ENCODE measurements around the gene KIRREL1. TPM values are rescaled to one million over a fixed set of nuclear protein-coding genes. Genes with fewer than 3 reads are reported as not detected.

Gene KIRREL1
- total RNA-seq, 1 experiment from 2014 or later, result 211 TPM

DNA sequence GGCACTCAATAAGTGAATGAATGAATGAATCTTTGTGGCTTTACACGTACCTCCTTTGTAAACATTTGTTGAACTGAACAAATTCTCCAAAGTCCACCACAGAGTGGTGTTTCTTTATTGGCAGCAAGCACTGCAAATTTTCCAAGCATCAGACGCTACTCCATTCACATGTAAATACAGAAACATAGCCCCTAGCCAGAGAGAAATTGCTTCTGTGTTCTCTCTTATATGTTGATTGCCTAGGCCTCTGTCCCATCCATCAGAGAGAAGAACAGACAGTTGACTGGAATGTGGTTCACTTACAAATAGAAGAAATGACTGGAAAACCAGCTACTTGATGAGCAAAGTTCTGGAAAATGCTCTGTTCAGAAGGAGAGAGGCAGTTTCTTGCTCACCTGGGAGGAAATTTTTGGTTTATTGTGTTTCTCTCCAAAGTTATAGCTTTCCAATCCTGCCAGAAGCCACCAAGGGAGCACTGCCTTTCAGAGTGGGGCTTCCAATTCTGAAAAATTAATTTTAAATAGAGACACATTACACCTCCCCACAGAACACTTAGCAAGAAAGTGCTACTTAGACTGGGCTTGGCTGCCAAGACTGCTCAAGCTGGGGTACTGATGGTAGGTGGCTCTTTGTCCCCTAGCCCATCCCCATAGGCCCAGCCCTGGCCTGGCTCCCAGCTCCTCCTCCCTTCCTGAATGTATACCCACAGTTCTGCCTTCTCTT is 18.1 kb upstream of the KIRREL1 start:
- intact Hi-C loops (cut with micrococcal nuclease; ENCODE audit: unreplicated experiment), result no loop called here
- no peaks in the 10 kb centered on the region for H3K27me3 ChIP-seq (replicated peaks; ENCODE audit: insufficient read depth, low read depth, low read length, poor library complexity)
- POLR2A ChIA-PET (ENCODE audit: low non-redundant PET), result no interaction called here
- CTCF ChIA-PET, result no interaction called here
- H3K36me3 ChIP-seq (ENCODE audit: insufficient read depth, low read length, poor library complexity, severe bottlenecking), result no peaks in the 10 kb centered on the region
- DNase-seq (ENCODE audit: low spot score), result no peak
- peak overlapping the region; percentile 67 for H3K27ac ChIP-seq (ENCODE audit: low read depth, low read length, poor library complexity, severe bottlenecking)
- peaks cover 31% of the 10 kb centered on the region for H3K4me1 ChIP-seq (ENCODE audit: insufficient read depth, low read length, poor library complexity, severe bottlenecking)
- no peak overlapping the region for H3K4me3 ChIP-seq (ENCODE audit: low read depth, low read length, poor library complexity, severe bottlenecking)
- peaks cover 7% of the 10 kb centered on the region for H3K9me3 ChIP-seq (ENCODE audit: low read depth, low read length, poor library complexity, severe bottlenecking)
- TF ChIP-seq EZH2 (IDR thresholded peaks at IDR 0.05; ENCODE audit: borderline replicate concordance, low read depth, low read length, poor library complexity, severe bottlenecking), result no peak
- TF ChIP-seq, protein P1, sequence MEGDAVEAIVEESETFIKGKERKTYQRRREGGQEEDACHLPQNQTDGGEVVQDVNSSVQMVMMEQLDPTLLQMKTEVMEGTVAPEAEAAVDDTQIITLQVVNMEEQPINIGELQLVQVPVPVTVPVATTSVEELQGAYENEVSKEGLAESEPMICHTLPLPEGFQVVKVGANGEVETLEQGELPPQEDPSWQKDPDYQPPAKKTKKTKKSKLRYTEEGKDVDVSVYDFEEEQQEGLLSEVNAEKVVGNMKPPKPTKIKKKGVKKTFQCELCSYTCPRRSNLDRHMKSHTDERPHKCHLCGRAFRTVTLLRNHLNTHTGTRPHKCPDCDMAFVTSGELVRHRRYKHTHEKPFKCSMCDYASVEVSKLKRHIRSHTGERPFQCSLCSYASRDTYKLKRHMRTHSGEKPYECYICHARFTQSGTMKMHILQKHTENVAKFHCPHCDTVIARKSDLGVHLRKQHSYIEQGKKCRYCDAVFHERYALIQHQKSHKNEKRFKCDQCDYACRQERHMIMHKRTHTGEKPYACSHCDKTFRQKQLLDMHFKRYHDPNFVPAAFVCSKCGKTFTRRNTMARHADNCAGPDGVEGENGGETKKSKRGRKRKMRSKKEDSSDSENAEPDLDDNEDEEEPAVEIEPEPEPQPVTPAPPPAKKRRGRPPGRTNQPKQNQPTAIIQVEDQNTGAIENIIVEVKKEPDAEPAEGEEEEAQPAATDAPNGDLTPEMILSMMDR (conservative IDR thresholded peaks at IDR 0.05; ENCODE audit: low read depth, low read length), result no peak
- BruUV-seq (replicated peaks), result no TSS peak

DNA sequence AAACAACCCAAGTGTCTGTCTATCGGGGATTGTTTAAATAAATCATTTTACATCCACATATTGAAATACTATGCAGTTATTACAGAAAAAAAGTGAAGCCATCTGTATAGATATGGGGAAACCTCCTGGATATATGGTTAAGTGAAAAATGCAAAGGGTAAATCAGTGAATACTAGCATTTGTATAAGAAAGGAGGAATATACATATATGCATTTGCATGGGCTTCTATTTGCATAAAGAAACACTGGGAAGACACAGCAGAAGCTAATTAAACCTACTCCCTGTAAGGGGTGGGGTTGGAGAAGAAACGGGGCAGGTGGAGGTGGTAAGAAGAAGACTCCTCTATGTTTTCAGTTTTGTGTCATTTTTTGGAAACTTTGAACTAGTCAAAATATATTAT is 16.6 kb upstream of the KIRREL1 start:
- BruUV-seq (replicated peaks), result no TSS peak
- no peak overlapping the region for H3K4me3 ChIP-seq (ENCODE audit: low read depth, low read length, poor library complexity, severe bottlenecking)
- ChIA-PET CTCF (no interaction called here), POLR2A (ENCODE audit: low non-redundant PET) (no interaction called here)
- H3K36me3 ChIP-seq (ENCODE audit: insufficient read depth, low read length, poor library complexity, severe bottlenecking), result no peaks in the 10 kb centered on the region
- no peak for DNase-seq (ENCODE audit: low spot score)
- H3K27ac ChIP-seq (ENCODE audit: low read depth, low read length, poor library complexity, severe bottlenecking), result peak overlapping the region; percentile 67
- peaks cover 7% of the 10 kb centered on the region for H3K9me3 ChIP-seq (ENCODE audit: low read depth, low read length, poor library complexity, severe bottlenecking)
- peaks cover 31% of the 10 kb centered on the region for H3K4me1 ChIP-seq (ENCODE audit: insufficient read depth, low read length, poor library complexity, severe bottlenecking)
- TF ChIP-seq, protein P1 (conservative IDR thresholded peaks at IDR 0.05; ENCODE audit: low read depth, low read length), result no peak
- intact Hi-C loops (cut with micrococcal nuclease; ENCODE audit: unreplicated experiment), result no loop called here
- H3K27me3 ChIP-seq (replicated peaks; ENCODE audit: insufficient read depth, low read depth, low read length, poor library complexity), result no peaks in the 10 kb centered on the region

DNA sequence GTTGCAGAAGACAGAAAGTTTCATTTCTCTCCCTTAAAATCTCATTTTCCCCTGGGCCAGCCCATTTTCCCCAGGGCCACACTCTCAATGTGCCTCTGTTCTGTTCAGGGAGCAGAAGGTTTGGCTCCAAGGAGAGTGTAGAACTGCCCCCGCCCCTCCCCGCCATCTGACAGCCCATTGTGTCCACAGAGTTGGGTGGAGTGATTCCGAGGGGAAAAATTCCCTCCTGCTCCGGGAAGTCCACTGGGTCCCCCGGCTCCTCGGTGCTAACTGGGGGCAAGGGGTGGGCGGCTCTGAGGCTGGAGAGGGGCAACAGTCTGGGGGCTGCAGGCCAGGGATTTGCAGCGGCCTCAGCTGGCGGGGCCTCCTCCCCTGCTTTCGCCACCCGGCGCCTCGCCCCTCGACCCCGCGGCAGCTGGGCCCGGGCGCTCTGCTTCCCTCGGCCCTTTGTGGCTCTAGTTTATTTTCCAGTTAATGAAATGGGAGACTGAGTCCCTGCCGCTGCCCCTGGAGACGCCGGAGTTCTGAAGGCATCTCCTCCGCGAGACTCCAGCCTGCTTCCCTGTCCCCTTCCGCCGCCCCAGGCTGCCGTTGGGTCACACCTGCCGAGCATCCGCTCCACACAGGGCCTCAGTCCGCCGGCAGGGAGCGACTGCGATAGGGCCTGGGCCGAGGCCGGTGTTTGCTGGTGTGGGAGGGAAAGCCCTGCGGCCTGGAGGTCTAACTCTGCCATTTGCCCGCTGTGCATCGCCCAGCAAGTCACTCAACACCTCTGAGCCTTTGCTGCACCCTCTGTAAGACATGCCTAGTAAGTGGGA is 14.7 kb upstream of the KIRREL1 start:
- BruUV-seq (replicated peaks), result no TSS peak
- Histone ChIP-seq H3K9me3 (ENCODE audit: low read depth, low read length, poor library complexity, severe bottlenecking) (peaks cover 7% of the 10 kb centered on the region), H3K27me3 (replicated peaks; ENCODE audit: insufficient read depth, low read depth, low read length, poor library complexity) (no peaks in the 10 kb centered on the region), H3K27ac (ENCODE audit: low read depth, low read length, poor library complexity, severe bottlenecking) (peak overlapping the region; percentile 75), H3K4me1 (ENCODE audit: insufficient read depth, low read length, poor library complexity, severe bottlenecking) (peaks cover 47% of the 10 kb centered on the region), H3K36me3 (ENCODE audit: insufficient read depth, low read length, poor library complexity, severe bottlenecking) (no peaks in the 10 kb centered on the region), H3K4me3 (ENCODE audit: low read depth, low read length, poor library complexity, severe bottlenecking) (no peak overlapping the region)
- ChIA-PET CTCF (interaction anchor here (0.6 kb wide), 1 partner anchor 167 kb away, joined by 3 read pairs; no protein-coding TSS in a partner anchor), POLR2A (ENCODE audit: low non-redundant PET) (interaction anchor here (0.6 kb wide), 1 partner anchor 134 kb away, joined by 3 read pairs; no protein-coding TSS in a partner anchor)
- DNase-seq (ENCODE audit: low spot score), result no peak
- TF ChIP-seq, protein P1 (conservative IDR thresholded peaks at IDR 0.05; ENCODE audit: low read depth, low read length), result no peak
- no peak for TF ChIP-seq EZH2 (IDR thresholded peaks at IDR 0.05; ENCODE audit: borderline replicate concordance, low read depth, low read length, poor library complexity, severe bottlenecking)
- intact Hi-C loops (cut with micrococcal nuclease; ENCODE audit: unreplicated experiment), result no loop called here
